Activated CD4-positive, alpha-beta memory T cell treated with anti-CD3 and anti-CD28 coated beads for 36 hours (primary cell): ENCODE data around the gene NR6A1. TPM values are rescaled to one million over a fixed set of nuclear protein-coding genes. Genes with fewer than 3 reads are reported as not detected.

ENCODE experiments used
- CTCF ChIA-PET: fragments of 350-600 bp; sonication (Branson Sonifier 250); formaldehyde crosslinking; loops from one replicate; lab custom pipeline; 2021; ENCODE audit warnings: antibody characterized with exemption, inconsistent platforms; lab: Charles Lee
- POLR2A ChIA-PET: fragments of 350-600 bp; sonication (Branson Sonifier 250); formaldehyde crosslinking; loops from one replicate; lab custom pipeline; 2021; ENCODE audit warnings: antibody characterized with exemption; lab: Charles Lee
- DNase-seq: peaks from one replicate; pipeline ENCODE4 v3.0.0-alpha.2; 2020
- H3K27ac Mint-ChIP-seq: one replicate; pipeline ENCODE4 v1.8.0; 2021; ENCODE audit warnings: mixed read lengths
- H3K27me3 Mint-ChIP-seq: one replicate; pipeline ENCODE4 v1.8.0; 2021; ENCODE audit warnings: mixed read lengths
- H3K36me3 Mint-ChIP-seq: one replicate; pipeline ENCODE4 v1.8.0; 2021; ENCODE audit warnings: mixed read lengths
- H3K4me1 Mint-ChIP-seq: one replicate; pipeline ENCODE4 v1.8.0; 2021; ENCODE audit warnings: low read depth, mixed read lengths
- H3K4me3 Mint-ChIP-seq: one replicate; pipeline ENCODE4 v1.8.0; 2021; ENCODE audit warnings: mild to moderate bottlenecking, mixed read lengths
- H3K9me3 Mint-ChIP-seq: one replicate; pipeline ENCODE4 v1.8.0; 2021; ENCODE audit warnings: mixed read lengths
- intact Hi-C: fragments of 100-400 bp; cut with micrococcal nuclease; formaldehyde crosslinking; loops from one replicate; pipeline ENCODE4 v1.15.1; 2023
- total RNA-seq, 2 experiments: library from RNA; stranded (reverse); gene quantifications; one replicate each; pipeline ENCODE4 v1.2.3, GENCODE V29; 2021

Gene NR6A1
- total RNA-seq, 2 experiments from 2014 or later, result 0.61 to 0.83 TPM

GRCh38 chr9:124491049-124491975, 279.8 kb downstream of the NR6A1 start:
- intact Hi-C loops, result no loop called here
- no peak overlapping the region for H3K4me3 Mint-ChIP-seq

GRCh38 chr9:124490004-124490403, 281.1 kb downstream of the NR6A1 start:
- ChIA-PET POLR2A (no interaction called here), CTCF (no interaction called here)
- H3K27ac Mint-ChIP-seq, result no peak overlapping the region
- no peaks in the 10 kb centered on the region for H3K27me3 Mint-ChIP-seq
- H3K4me1 Mint-ChIP-seq, result no peaks in the 10 kb centered on the region
- H3K36me3 Mint-ChIP-seq, result no peaks in the 10 kb centered on the region
- no peak for DNase-seq
- H3K4me3 Mint-ChIP-seq, result no peak overlapping the region
- intact Hi-C loops, result no loop called here
- no peaks in the 10 kb centered on the region for H3K9me3 Mint-ChIP-seq

More at GRCh38 chr9:124491049-124491975, 279.8 kb downstream of the NR6A1 start:
- CTCF ChIA-PET, result no interaction called here
- POLR2A ChIA-PET, result no interaction called here
- Mint-ChIP-seq H3K9me3 (no peaks in the 10 kb centered on the region), H3K27ac (no peak overlapping the region), H3K36me3 (no peaks in the 10 kb centered on the region), H3K4me1 (peaks cover 4% of the 10 kb centered on the region), H3K27me3 (no peaks in the 10 kb centered on the region)
- no peak for DNase-seq

GRCh38 chr9:124489222-124489621, 281.9 kb downstream of the NR6A1 start:
- CTCF ChIA-PET, result no interaction called here
- Mint-ChIP-seq H3K27ac (no peak overlapping the region), H3K4me3 (no peak overlapping the region), H3K9me3 (no peaks in the 10 kb centered on the region), H3K4me1 (no peaks in the 10 kb centered on the region), H3K36me3 (no peaks in the 10 kb centered on the region), H3K27me3 (no peaks in the 10 kb centered on the region)
- intact Hi-C loops, result no loop called here
- POLR2A ChIA-PET, result no interaction called here
- no peak for DNase-seq

DNA sequence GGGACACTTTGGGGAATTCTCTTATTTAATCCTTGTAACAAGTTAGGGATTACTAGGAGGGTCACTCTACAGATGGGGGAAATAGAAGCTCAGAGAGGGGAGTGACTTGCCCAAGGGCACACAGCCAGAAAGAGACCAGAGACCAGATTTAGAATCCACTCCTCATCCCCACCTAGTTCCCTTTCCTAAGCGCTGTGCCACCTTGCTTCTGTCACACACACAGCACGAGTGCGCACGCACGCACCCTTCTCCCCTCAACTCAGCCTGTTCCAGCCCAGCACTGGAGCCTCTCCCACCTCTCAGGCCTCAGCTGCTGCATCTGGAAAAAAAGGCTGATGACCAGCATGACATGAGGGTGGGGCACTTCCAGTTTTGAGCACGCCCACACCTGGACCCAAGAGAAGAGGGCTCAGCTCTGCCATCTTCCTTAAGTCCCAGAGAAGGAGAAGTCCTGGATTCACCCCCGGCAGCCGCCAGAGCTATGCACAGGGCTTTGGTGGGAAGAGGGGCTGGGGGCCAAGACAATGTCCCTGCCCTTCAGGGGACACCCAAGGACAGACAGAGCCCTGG, 282.4 kb downstream of the NR6A1 start:
- Mint-ChIP-seq H3K36me3 (no peaks in the 10 kb centered on the region), H3K27me3 (no peaks in the 10 kb centered on the region), H3K4me3 (no peak overlapping the region), H3K9me3 (no peaks in the 10 kb centered on the region), H3K4me1 (no peaks in the 10 kb centered on the region), H3K27ac (no peak overlapping the region)
- DNase-seq, result no peak
- intact Hi-C loops, result no loop called here
- ChIA-PET CTCF (no interaction called here), POLR2A (no interaction called here)

DNA sequence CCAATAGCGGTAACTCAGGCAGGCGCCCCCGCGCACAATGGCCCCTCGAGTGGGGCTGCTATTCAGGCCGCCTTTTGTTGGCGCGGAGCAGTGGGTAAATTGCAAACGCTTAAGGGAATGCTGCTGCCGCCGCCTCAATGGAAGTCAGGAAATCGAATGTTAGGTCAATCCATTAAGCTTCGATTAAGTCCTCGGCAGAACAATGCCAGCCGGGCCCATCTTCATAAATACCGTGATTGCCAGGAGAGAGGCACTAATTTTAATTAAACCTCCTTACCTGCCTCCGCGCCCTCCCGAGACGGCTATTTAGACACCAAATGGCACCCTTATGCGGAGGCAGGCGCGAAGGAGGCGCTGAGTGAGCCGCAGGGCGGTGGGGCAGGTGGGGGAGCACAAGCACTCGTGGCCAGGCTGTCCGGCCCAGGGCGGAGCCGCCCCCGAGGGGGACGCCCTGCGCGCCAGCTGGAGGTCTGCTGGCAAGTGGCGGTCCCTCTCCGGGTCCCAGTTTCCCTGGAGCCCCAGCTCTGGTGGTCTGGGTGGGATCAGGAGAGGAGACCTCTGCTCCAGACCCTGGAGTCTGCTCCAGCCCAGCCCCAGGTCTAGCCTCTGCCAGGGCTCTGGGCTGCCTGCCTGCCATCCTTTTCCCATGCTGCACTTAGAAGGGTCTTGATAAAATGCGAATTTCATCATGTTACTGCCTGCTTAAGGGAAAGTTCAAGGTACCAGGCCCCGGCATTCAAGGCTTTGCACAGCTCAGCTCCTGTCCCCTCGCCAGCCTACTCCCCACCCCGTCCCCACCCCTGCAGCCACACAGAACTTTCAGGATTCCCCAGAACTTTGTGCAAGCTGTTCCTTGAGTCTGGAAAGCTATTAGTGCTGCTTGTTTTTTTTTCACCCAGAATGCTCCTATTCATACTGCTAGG, 283.6 kb downstream of the NR6A1 start:
- DNase-seq, result no peak
- no peak overlapping the region for H3K4me3 Mint-ChIP-seq
- intact Hi-C loops, result no loop called here
- POLR2A ChIA-PET, result no interaction called here
- H3K9me3 Mint-ChIP-seq, result no peaks in the 10 kb centered on the region
- no peaks in the 10 kb centered on the region for H3K27me3 Mint-ChIP-seq
- H3K4me1 Mint-ChIP-seq, result no peaks in the 10 kb centered on the region
- H3K36me3 Mint-ChIP-seq, result no peaks in the 10 kb centered on the region
- H3K27ac Mint-ChIP-seq, result no peak overlapping the region
- CTCF ChIA-PET, result no interaction called here

- no peak overlapping the region for H3K4me3 Mint-ChIP-seq
- no peak for DNase-seq
- no peaks in the 10 kb centered on the region for H3K4me1 Mint-ChIP-seq
- ChIA-PET POLR2A (no interaction called here), CTCF (no interaction called here)
- intact Hi-C loops, result no loop called here
- no peak overlapping the region for H3K27ac Mint-ChIP-seq
- H3K36me3 Mint-ChIP-seq, result no peaks in the 10 kb centered on the region
- no peaks in the 10 kb centered on the region for H3K27me3 Mint-ChIP-seq
- no peaks in the 10 kb centered on the region for H3K9me3 Mint-ChIP-seq
Measured at GRCh38 chr9:124486778-124487259, 284.3 kb downstream of the NR6A1 start.

GRCh38 chr9:124485936-124486335, 285.2 kb downstream of the NR6A1 start:
- CTCF ChIA-PET, result no interaction called here
- H3K4me3 Mint-ChIP-seq, result no peak overlapping the region
- no peaks in the 10 kb centered on the region for H3K27me3 Mint-ChIP-seq
- no peaks in the 10 kb centered on the region for H3K9me3 Mint-ChIP-seq
- no peaks in the 10 kb centered on the region for H3K4me1 Mint-ChIP-seq
- intact Hi-C loops, result no loop called here
- POLR2A ChIA-PET, result no interaction called here
- no peak overlapping the region for H3K27ac Mint-ChIP-seq
- no peaks in the 10 kb centered on the region for H3K36me3 Mint-ChIP-seq
- DNase-seq, result no peak

GRCh38 chr9:124485201-124485600, 285.9 kb downstream of the NR6A1 start:
- H3K27ac Mint-ChIP-seq, result no peak overlapping the region
- no peak for DNase-seq
- H3K27me3 Mint-ChIP-seq, result no peaks in the 10 kb centered on the region
- ChIA-PET CTCF (no interaction called here), POLR2A (no interaction called here)
- intact Hi-C loops, result no loop called here
- no peak overlapping the region for H3K4me3 Mint-ChIP-seq
- H3K36me3 Mint-ChIP-seq, result no peaks in the 10 kb centered on the region
- H3K4me1 Mint-ChIP-seq, result no peaks in the 10 kb centered on the region
- no peaks in the 10 kb centered on the region for H3K9me3 Mint-ChIP-seq

DNA sequence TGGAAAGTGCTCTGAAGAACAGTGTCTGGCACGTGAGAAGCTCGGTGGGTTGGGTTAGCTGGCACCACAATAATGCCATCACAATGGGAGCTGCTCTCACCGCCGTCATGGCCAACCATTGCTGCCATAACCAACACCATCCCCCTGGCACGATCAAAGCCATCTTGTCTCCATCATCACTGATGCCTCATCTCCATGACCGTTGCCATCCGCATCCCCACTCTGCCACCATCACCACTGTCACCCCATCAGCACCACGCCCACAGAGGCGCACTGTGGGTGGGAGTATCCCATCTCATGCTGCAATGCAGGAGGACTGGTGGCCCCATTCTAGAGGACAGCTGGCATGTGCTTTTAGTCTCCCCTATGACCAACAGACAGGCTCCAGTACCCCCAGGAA, 287.6 kb downstream of the NR6A1 start:
- no peak overlapping the region for H3K4me3 Mint-ChIP-seq

GRCh38 chr9:124482431-124483031, 288.6 kb downstream of the NR6A1 start:
- peaks cover 10% of the 10 kb centered on the region for H3K27me3 Mint-ChIP-seq
- H3K36me3 Mint-ChIP-seq, result no peaks in the 10 kb centered on the region
- intact Hi-C loops, result no loop called here
- no peak overlapping the region for H3K4me3 Mint-ChIP-seq
- no peak for DNase-seq
- no peak overlapping the region for H3K27ac Mint-ChIP-seq
- no peaks in the 10 kb centered on the region for H3K4me1 Mint-ChIP-seq
- no peaks in the 10 kb centered on the region for H3K9me3 Mint-ChIP-seq
- ChIA-PET POLR2A (no interaction called here), CTCF (no interaction called here)

More for the DNA sequence above, 287.6 kb downstream of the NR6A1 start:
- Mint-ChIP-seq H3K4me1 (no peaks in the 10 kb centered on the region), H3K9me3 (no peaks in the 10 kb centered on the region), H3K27ac (no peak overlapping the region), H3K27me3 (peaks cover 5% of the 10 kb centered on the region), H3K36me3 (no peaks in the 10 kb centered on the region)
- CTCF ChIA-PET, result no interaction called here
- POLR2A ChIA-PET, result no interaction called here
- no peak for DNase-seq
- intact Hi-C loops, result no loop called here

- H3K36me3 Mint-ChIP-seq, result no peaks in the 10 kb centered on the region
- no peaks in the 10 kb centered on the region for H3K9me3 Mint-ChIP-seq
- no peaks in the 10 kb centered on the region for H3K4me1 Mint-ChIP-seq
- intact Hi-C loops, result no loop called here
- DNase-seq, result no peak
- peaks cover 11% of the 10 kb centered on the region for H3K27me3 Mint-ChIP-seq
- H3K27ac Mint-ChIP-seq, result no peak overlapping the region
- ChIA-PET POLR2A (no interaction called here), CTCF (interaction anchor here (0.6 to 1.2 kb wide), 2 partner anchors 17 to 21 kb away, joined by 3 read pairs; no protein-coding TSS in a partner anchor)
- H3K4me3 Mint-ChIP-seq, result no peak overlapping the region
Measured at GRCh38 chr9:124481115-124481514, 290.0 kb downstream of the NR6A1 start.
